ACHN (cell line): ENCODE data around the gene DHX58.
A peak's percentile ranks its signal among the peaks of the same experiment; 100 is the strongest.

Experiments
- DNase-seq: peaks from one replicate; pipeline ENCODE4 v3.0.0-alpha.2; 2015
- in situ Hi-C: cut with HindIII; loops from 2 replicates; pipeline ENCODE4 v1.10.0; 2017; ENCODE audit warnings: low sequenced_read_pairs, low pct_ligation_motif_present, low pct_unique_long_range_greater_than_20kb

The DHX58 gene

DNA sequence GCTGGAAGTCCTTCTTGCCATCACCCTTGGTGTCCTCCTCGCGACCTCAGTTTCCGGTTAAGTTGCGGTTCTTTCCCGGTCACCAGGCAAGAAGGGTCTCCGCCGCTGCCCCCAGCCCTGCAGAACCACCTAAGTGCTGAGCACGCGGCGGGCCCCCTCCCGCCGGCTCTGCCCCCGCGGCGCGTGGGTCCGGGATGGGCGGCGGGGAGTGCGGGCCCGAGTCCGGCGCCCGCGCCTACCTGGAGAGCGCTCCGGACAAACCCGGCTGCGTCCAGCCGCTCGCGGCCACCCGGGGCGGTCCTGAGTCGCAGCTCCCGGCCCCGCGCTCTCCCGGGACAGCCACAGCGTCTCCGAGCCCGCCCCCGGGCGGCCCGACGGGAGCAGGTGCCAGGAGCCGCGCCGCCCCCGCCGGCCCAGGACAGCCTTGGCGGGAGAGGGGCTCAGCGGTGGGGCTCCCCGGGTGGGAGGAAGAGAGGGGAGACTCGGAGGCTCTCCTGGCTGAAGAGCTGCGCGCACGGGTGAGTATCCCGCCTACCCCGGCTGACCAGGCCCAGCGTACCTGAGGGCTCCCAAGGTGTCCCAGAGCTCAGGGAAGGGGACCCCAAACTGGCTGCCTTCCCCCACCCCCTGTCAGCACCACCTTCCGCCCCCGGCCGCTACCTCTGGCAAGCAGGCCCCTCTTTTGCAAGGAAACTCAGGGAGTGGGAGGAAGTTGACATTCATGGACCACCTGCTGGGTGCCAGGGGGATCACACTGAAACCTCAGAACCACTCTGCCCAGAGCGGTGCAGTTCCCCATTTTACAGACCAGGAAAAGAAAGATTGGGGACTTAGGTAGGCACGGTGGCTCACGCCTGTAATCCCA, 40.0 kb downstream of the DHX58 start:
- DNase-seq = peak; percentile 18
- in situ Hi-C loops = no loop called here

- DNase-seq = no peak
- in situ Hi-C loops = no loop called here
Observed at GRCh38 chr17:42071810-42072209, 40.7 kb downstream of the DHX58 start.

GRCh38 chr17:42068979-42069378, 43.5 kb downstream of the DHX58 start:
- in situ Hi-C loops = no loop called here
- no peak for DNase-seq

- peak; percentile 56 for DNase-seq
- in situ Hi-C loops = no loop called here
Observed at GRCh38 chr17:42067371-42068091, 45.0 kb downstream of the DHX58 start.

GRCh38 chr17:42065201-42065600, 47.3 kb downstream of the DHX58 start:
- in situ Hi-C loops = no loop called here
- DNase-seq = no peak

DNA sequence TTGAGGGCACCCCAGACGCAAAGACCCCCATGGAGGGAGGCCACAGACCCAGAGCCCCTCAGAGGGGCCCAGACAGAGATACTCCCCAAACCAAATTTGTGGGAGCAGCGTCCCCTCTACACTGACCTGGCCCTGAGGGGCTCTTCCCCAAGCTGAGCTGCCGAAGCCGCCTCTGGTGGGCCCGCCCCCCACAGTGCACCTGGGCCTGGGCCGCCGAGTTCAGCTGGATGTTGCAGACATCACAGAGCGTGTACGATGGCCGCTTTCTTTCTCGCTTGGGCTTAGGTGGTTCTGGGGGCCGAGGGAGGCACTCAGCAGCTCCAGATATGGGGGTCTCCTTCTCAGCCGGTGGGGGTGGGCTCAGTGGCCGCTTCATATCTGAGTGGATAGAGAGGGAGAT, 49.8 kb downstream of the DHX58 start:
- in situ Hi-C loops = no loop called here
- DNase-seq = no peak

DNA sequence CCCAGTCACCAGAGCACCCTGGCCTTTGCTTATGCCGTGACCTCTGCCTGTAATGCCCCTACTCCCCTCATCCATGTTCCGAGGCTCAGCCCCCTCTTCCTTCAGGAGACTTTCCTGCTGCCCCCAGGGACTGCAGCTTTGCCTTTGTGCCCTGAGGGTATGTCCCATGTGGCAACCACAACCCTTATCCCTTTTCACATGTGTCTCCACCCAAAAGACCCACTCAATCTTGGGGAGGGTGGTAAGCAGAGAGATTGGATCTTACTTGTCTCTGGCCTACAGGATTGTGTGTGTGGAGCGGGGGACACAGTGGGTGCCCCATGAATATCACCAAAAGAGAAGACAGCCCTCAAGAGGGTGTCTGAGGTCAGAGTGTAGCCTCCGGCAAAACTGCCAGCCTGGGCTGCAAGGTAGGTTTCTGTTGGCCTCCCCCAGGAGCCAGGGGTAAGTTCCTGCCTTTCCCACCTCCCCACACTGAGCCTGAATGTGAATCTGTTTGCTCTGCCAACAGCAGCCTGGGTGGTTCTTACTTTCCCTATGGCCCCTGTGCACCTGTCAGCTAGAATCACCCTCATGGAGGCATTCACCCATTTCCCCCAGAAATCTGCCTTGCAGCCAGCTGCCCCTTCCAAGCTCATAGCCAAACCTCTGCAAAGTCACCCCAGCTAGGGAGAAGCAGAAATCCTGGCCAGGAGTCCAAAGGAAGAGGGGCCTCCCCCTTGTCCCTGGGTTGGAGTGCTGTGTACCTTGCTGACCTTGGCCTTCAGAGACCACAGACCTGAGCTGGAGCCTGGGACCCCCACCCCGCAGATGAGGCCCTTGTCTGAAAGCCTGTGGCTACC, 50.6 kb downstream of the DHX58 start:
- in situ Hi-C loops = no loop called here
- no peak for DNase-seq

DNA sequence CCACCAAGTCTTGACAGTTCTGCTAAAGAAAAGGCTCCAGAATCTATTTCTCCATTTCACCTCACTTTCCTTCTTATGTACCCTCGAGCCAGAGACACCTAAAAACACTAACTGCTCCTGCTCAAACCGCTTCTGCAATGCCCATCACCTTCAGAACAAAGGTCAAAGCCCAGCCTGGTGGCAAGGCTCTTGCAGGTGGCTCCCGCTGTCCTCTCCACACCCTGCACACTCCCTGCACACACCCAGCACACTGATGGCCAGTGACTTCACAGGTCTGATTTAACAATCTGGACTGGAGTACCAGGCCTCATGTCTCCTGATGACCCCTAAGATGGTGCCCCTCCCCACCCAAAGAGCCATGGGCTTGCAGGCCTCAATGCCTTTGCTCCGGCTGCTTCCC, 52.3 kb downstream of the DHX58 start:
- DNase-seq = no peak
- in situ Hi-C loops = no loop called here

- in situ Hi-C loops = no loop called here
- DNase-seq = no peak
Observed at GRCh38 chr17:42059815-42060214, 52.7 kb downstream of the DHX58 start.

DNA sequence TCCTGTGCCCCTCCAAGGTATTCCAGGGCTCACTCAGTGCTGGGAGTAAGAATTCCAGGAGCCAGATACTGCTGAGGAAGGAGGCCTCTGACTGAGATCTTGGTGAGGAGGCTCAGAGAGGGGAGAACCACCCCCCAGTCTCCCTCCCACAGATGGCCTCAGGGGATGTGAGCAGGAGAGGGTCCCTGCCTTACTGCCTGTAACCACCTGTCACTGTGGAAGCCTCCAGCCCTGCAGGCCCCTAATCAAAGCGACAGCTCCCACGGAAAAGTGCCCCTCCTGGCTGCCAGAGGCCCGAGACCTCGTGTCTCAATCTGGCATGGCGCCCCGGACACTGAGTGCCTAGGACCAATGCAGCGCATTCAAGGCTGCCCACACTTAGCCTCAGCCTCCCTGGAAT, 54.5 kb downstream of the DHX58 start:
- in situ Hi-C loops = no loop called here
- no peak for DNase-seq

GRCh38 chr17:42056635-42057034, 55.9 kb downstream of the DHX58 start:
- DNase-seq = no peak
- in situ Hi-C loops = no loop called here

DNA sequence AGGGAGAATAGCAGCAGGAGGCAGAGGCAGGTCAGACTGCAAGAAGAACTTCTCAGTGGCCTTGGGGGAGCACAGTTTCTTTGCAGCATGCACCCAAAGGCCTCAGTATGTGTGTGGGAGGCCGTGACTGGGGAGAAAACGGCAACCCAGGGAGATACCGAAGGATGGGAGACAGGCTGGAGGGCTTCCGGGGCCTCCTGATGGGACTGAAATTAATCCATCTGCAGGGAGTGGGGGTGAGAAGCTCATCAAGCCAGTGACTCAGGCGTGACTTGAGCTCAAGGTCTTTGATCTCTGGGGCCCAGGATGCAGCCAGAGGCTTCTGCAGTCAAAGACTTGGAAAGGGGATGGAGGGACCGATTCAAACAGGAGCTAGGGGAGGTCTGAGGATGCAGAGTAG, 57.0 kb downstream of the DHX58 start:
- DNase-seq = no peak
- in situ Hi-C loops = no loop called here

GRCh38 chr17:42055027-42055426, 57.5 kb downstream of the DHX58 start:
- in situ Hi-C loops = no loop called here
- no peak for DNase-seq

- in situ Hi-C loops = no loop called here
- DNase-seq = no peak
Observed at GRCh38 chr17:42053731-42054500, 58.6 kb downstream of the DHX58 start.

DNA sequence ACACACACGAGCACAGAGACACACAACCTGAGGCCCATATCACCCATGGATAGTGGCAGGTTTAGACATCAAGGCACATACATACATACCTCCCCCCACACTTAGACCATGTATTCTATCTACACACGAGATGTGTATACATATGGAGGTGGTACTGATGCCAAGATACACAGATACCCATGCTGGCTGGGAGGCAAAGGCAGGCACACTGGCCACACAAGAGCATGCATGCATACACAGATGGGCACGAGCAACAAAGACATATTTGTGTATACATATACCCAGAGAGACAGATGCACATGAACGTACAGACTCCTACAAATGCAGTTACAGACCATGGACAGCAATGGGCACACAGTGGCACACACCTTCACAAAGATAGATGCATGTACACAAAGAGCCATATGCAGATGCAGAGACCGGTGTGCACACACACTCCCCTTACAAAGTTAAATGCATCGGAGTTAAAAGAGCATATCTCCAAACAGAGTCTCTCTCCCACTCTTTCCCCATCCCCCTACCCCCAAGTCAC, 60.1 kb downstream of the DHX58 start:
- in situ Hi-C loops = no loop called here
- DNase-seq = no peak

DNA sequence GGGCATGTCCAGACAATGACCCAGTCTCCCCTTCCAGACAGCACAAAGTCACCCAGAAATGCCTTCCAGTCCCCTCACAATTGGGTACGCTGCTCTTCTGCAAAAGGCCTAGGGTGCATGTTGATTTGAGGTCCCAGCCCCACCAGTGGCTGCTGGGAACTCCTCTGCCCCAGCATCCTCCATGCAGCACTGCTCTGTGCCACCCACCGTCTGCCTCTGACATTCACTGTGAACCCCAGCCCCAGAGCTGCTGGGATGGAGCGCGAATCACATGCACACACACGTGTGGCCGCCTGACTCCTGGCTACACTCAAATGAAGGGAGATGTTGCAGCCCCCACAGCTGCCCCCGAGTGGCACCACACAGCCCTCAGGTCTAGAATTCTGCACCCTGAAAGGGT, 60.9 kb downstream of the DHX58 start:
- in situ Hi-C loops = no loop called here

More for the DNA sequence above, 60.9 kb downstream of the DHX58 start:
- DNase-seq = no peak
